HEK293T (cell line): ENCODE data around the gene DMBX1.

Experiments
- BHLHE40 ChIP-seq: fragments of 450-650 bp; IDR thresholded peaks from 2 replicates; pipeline ENCODE4 v1.6.1; 2016; ENCODE audit warnings: mild to moderate bottlenecking, moderate library complexity, borderline replicate concordance
- FOXA1 ChIP-seq: fragments of 450-650 bp; IDR thresholded peaks from 2 replicates; pipeline ENCODE4 v1.6.1; 2016; ENCODE audit warnings: mild to moderate bottlenecking
- FOXK2 ChIP-seq: fragments of 450-650 bp; IDR thresholded peaks from 2 replicates; pipeline ENCODE4 v1.6.1; 2016; ENCODE audit warnings: mild to moderate bottlenecking
- FOXM1 ChIP-seq: fragments of 450-650 bp; IDR thresholded peaks from 2 replicates; pipeline ENCODE4 v1.6.1; 2017; ENCODE audit warnings: mild to moderate bottlenecking, borderline replicate concordance
- HDGF ChIP-seq: fragments of 450-650 bp; IDR thresholded peaks from 2 replicates; pipeline ENCODE4 v1.6.1; 2017; ENCODE audit warnings: antibody characterized with exemption, borderline replicate concordance
- LEF1 ChIP-seq: fragments of 450-650 bp; IDR thresholded peaks from 2 replicates; pipeline ENCODE4 v1.6.1; 2017; ENCODE audit warnings: mild to moderate bottlenecking, borderline replicate concordance
- SUZ12 ChIP-seq: fragments of 450-650 bp; IDR thresholded peaks from 2 replicates; pipeline ENCODE4 v1.6.1; 2016; ENCODE audit warnings: mild to moderate bottlenecking
- TARDBP ChIP-seq: fragments of 450-650 bp; IDR thresholded peaks from 2 replicates; pipeline ENCODE4 v1.6.1; 2016

DNA sequence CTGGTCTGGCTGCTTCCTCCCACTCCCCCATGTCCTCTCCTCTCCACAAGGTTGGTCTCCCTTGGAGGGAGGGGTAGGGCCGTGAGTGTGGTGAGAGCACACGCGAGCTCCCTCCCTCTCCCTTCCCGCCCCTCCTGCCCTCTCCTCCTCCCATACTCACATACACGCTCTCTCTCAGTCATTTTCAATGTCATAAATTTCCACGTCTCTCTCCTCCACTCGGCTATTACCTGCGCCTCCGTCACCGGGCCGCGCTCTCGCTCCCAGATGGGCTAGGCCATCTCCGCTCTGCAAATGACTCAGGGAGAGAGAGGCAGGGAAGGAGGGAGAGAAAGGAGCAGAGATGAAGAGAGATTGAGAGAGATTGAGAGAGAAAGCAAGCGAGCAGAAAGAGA lies 36.7 kb upstream of the DMBX1 start:
- TF ChIP-seq FOXM1 (no peak), SUZ12 (no peak), FOXA1 (no peak), FOXK2 (no peak), HDGF (no peak), TARDBP (no peak), BHLHE40 (no peak), LEF1 (no peak)
